Neuronal stem cell (in vitro differentiated cells): ENCODE data around the gene NMU.

ENCODE experiments used
- DNase-seq: peaks from one replicate; pipeline ENCODE4 v3.0.0-alpha.2; 2013; ENCODE audit warnings: low spot score
- H2AFZ ChIP-seq: one replicate; pipeline ENCODE4 v1.6.1; 2013; ENCODE audit warnings: mild to moderate bottlenecking, low read length, inconsistent platforms
- H2AK5ac ChIP-seq: 2 replicates; pipeline ENCODE4 v1.6.1; 2013; ENCODE audit warnings: low read depth, mild to moderate bottlenecking, inconsistent platforms, low read length, moderate library complexity, mixed read lengths
- H2BK120ac ChIP-seq: 2 replicates; pipeline ENCODE4 v1.6.1; 2013; ENCODE audit warnings: low read depth, mild to moderate bottlenecking, inconsistent platforms, low read length, moderate library complexity, mixed read lengths
- H2BK12ac ChIP-seq: one replicate; pipeline ENCODE4 v1.6.1; 2013; ENCODE audit warnings: low read length, inconsistent platforms
- H2BK15ac ChIP-seq: 2 replicates; pipeline ENCODE4 v1.6.1; 2013; ENCODE audit warnings: mild to moderate bottlenecking, low read length, inconsistent platforms, mixed read lengths
- H2BK5ac ChIP-seq: one replicate; pipeline ENCODE4 v1.6.1; 2013; ENCODE audit warnings: inconsistent platforms, mild to moderate bottlenecking, low read length, moderate library complexity
- H3K14ac ChIP-seq: one replicate; pipeline ENCODE4 v1.6.1; 2013; ENCODE audit warnings: low read length, inconsistent platforms
- H3K18ac ChIP-seq: 2 replicates; pipeline ENCODE4 v1.6.1; 2013; ENCODE audit warnings: low read length, inconsistent platforms
- H3K23ac ChIP-seq: 2 replicates; pipeline ENCODE4 v1.6.1; 2013; ENCODE audit warnings: low read depth, mild to moderate bottlenecking, mixed read lengths, low read length, inconsistent platforms; ENCODE audit not compliant: poor library complexity
- H3K27ac ChIP-seq: replicated peaks from 3 replicates; pipeline ENCODE4 v1.5.1; 2013; ENCODE audit warnings: low read length, inconsistent platforms
- H3K27me3 ChIP-seq, 3 experiments: 2 replicates each; pipeline ENCODE4 v1.6.1; 2013; ENCODE audit warnings: low read length in 3 of 3, mild to moderate bottlenecking in 2 of 3, inconsistent platforms in 1 of 3, low read depth in 1 of 3, mixed read lengths in 1 of 3, moderate library complexity in 1 of 3; ENCODE audit not compliant: control insufficient read depth in 3 of 3, insufficient read depth in 3 of 3
- H3K36me3 ChIP-seq, 2 donors: replicated peaks in 1 of 2; 2 replicates each; pipeline ENCODE4 v1.6.1; 2013; ENCODE audit warnings: low read length in 2 of 2; ENCODE audit not compliant: control insufficient read depth in 2 of 2, insufficient read depth in 2 of 2
- H3K4ac ChIP-seq: 2 replicates; pipeline ENCODE4 v1.6.1; 2013; ENCODE audit warnings: inconsistent platforms, mild to moderate bottlenecking, low read length, moderate library complexity
- H3K4me1 ChIP-seq, 2 donors: 1 replicate in 1 of 2; 2 replicates in 1 of 2; pipeline ENCODE4 v1.6.1; 2013; ENCODE audit warnings: low read length in 2 of 2, low read depth in 1 of 2; ENCODE audit not compliant: control insufficient read depth in 2 of 2, insufficient read depth in 1 of 2
- H3K4me2 ChIP-seq: one replicate; pipeline ENCODE4 v1.6.1; 2013; ENCODE audit warnings: mild to moderate bottlenecking, low read length, inconsistent platforms; ENCODE audit not compliant: insufficient read depth, poor library complexity, severe bottlenecking
- H3K4me3 ChIP-seq, 2 donors: 2 replicates each; pipeline ENCODE4 v1.5.1; 2013; ENCODE audit warnings: low read length in 2 of 2, mild to moderate bottlenecking in 2 of 2, inconsistent platforms in 1 of 2, moderate library complexity in 1 of 2
- H3K79me1 ChIP-seq: one replicate; pipeline ENCODE4 v1.6.1; 2013; ENCODE audit warnings: low read depth, mild to moderate bottlenecking, inconsistent platforms, low read length, moderate library complexity
- H3K9ac ChIP-seq: one replicate; pipeline ENCODE4 v1.6.1; 2013; ENCODE audit warnings: mild to moderate bottlenecking, low read depth, low read length, inconsistent platforms; ENCODE audit not compliant: poor library complexity
- H3K9me3 ChIP-seq, 2 donors: replicated peaks in 1 of 2; 2 replicates each; pipeline versions ENCODE3 to v1.6.1; 2013; ENCODE audit warnings: low read length in 2 of 2, mild to moderate bottlenecking in 2 of 2, inconsistent platforms in 1 of 2, low read depth in 1 of 2, mixed read lengths in 1 of 2, moderate library complexity in 1 of 2; ENCODE audit not compliant: control insufficient read depth in 2 of 2, insufficient read depth in 1 of 2
- H4K8ac ChIP-seq: one replicate; pipeline ENCODE4 v1.6.1; 2013; ENCODE audit warnings: low read depth, mild to moderate bottlenecking, inconsistent platforms, low read length, moderate library complexity
- H4K91ac ChIP-seq: one replicate; pipeline ENCODE4 v1.6.1; 2013; ENCODE audit warnings: low read length, low read depth, mild to moderate bottlenecking, inconsistent platforms; ENCODE audit not compliant: poor library complexity
- WGBS, 2 donors: extraction: QIAGEN DNeasy Blood & Tissue Kit; methylation state at CpG; one replicate each; pipeline ENCODE4 v1.1.7; 2013; ENCODE audit warnings: missing lambda C conversion rate in 2 of 2, mixed read lengths in 1 of 2; ENCODE audit not compliant: insufficient read length in 2 of 2, insufficient replicate concordance in 1 of 2; ENCODE audit errors: extremely low coverage in 2 of 2; 5-methylcytosine and 5-hydroxymethylcytosine counted together

The NMU gene

DNA sequence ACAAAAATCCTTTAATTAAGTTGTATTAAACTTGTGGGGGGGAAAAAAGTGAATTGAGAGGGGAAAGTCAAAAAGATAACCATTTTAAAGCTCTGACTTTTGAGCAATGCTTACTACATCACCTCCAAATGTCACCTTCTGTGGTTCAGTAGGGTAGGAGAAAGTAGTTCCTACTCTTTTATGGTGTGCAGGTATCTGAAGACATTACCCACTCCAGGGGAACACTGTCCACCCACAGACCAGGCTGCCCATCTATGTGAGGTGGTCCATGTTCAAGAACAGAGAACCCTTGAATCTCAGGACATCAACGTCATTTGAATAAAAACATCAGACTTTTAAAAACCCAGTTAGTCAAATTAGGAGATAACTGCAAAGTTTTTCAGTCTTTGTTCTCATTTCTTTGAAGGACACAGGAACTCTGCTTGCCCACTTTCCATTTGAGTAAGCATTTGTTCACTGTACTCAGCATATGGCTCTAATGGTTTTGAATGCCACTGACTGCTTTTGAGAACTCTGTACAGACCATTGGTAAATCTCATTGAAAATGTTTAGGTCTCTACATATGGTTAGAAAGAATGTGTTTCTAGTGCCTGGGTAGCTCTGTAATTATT is 18.4 kb downstream of the NMU start:
- no peak overlapping the region for H3K4ac ChIP-seq
- H3K4me1 ChIP-seq: no peaks in the 10 kb centered on the region
- H3K9me3 ChIP-seq: no peaks in the 10 kb centered on the region
- no peak overlapping the region for H3K4me3 ChIP-seq
- H4K8ac ChIP-seq: no peak overlapping the region
- no peaks in the 10 kb centered on the region for H3K79me1 ChIP-seq
- no peak overlapping the region for H3K23ac ChIP-seq
- H3K27me3 ChIP-seq: no peaks in the 10 kb centered on the region
- no CpG with 5 or more reads among the region's 1 CpG for WGBS, 2 donors
- H3K27ac ChIP-seq: no peak overlapping the region
- H3K18ac ChIP-seq: no peak overlapping the region
- no peak overlapping the region for H3K14ac ChIP-seq
- no peak overlapping the region for H2BK120ac ChIP-seq
- no peak overlapping the region for H3K4me2 ChIP-seq
- H2BK15ac ChIP-seq: no peak overlapping the region
- DNase-seq: no peak
- H2BK12ac ChIP-seq: no peak overlapping the region
- no peak overlapping the region for H2AFZ ChIP-seq
- H3K36me3 ChIP-seq: peaks cover 0 to 36% of the 10 kb centered on the region in 2 donors
- H2AK5ac ChIP-seq: no peak overlapping the region
- no peak overlapping the region for H4K91ac ChIP-seq
- no peak overlapping the region for H2BK5ac ChIP-seq
- H3K9ac ChIP-seq: no peak overlapping the region

GRCh38 chr4:55615008-55615407 is 21.1 kb downstream of the NMU start:
- H2AFZ ChIP-seq: no peak overlapping the region
- no peaks in the 10 kb centered on the region for H3K9me3 ChIP-seq
- no peak overlapping the region for H2BK5ac ChIP-seq
- H4K8ac ChIP-seq: no peak overlapping the region
- no peak overlapping the region for H3K4ac ChIP-seq
- no peak overlapping the region for H3K14ac ChIP-seq
- no peaks in the 10 kb centered on the region for H3K4me1 ChIP-seq
- no peak overlapping the region for H3K4me3 ChIP-seq
- H2AK5ac ChIP-seq: no peak overlapping the region
- H4K91ac ChIP-seq: no peak overlapping the region
- WGBS, 2 donors: no CpG with 5 or more reads among the region's 3 CpGs
- no peak overlapping the region for H3K23ac ChIP-seq
- H2BK12ac ChIP-seq: no peak overlapping the region
- no peak overlapping the region for H3K9ac ChIP-seq
- peaks cover 0 to 55% of the 10 kb centered on the region in 2 donors for H3K36me3 ChIP-seq
- H3K4me2 ChIP-seq: no peak overlapping the region
- H3K18ac ChIP-seq: no peak overlapping the region
- no peak overlapping the region for H2BK15ac ChIP-seq
- no peaks in the 10 kb centered on the region for H3K27me3 ChIP-seq
- no peak for DNase-seq
- no peaks in the 10 kb centered on the region for H3K79me1 ChIP-seq
- H3K27ac ChIP-seq: no peak overlapping the region
- no peak overlapping the region for H2BK120ac ChIP-seq

DNA sequence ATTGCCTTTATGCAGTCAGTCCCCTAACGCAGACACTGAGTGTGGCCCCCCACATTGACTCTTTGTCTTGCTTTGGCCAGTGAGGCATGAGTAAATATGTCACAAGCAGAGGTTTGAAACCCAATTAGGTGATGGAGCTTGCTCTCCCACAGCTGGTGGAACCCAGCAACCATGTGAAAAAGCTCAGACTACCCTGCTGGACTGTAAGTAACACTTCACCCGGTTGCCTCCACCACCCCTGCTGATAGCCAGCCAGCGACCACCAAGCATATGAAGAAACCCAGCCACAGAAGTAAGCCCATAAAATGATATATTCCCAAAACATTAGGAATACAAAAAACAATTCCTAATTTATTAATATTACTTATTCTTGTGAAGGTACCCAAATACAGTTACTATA is 22.5 kb downstream of the NMU start:
- Histone ChIP-seq H3K4me2 (no peak overlapping the region), H2BK12ac (no peak overlapping the region), H2AK5ac (no peak overlapping the region), H3K4ac (no peak overlapping the region), H3K36me3 (peaks cover 0 to 68% of the 10 kb centered on the region in 2 donors), H2BK15ac (no peak overlapping the region), H3K27me3 (no peaks in the 10 kb centered on the region), H3K23ac (no peak overlapping the region), H3K4me3 (no peak overlapping the region), H3K9me3 (no peaks in the 10 kb centered on the region), H3K18ac (no peak overlapping the region), H2BK5ac (no peak overlapping the region), H2BK120ac (no peak overlapping the region), H3K9ac (no peak overlapping the region), H2AFZ (no peak overlapping the region), H3K4me1 (no peaks in the 10 kb centered on the region), H3K27ac (no peak overlapping the region), H4K8ac (no peak overlapping the region), H4K91ac (no peak overlapping the region), H3K79me1 (no peaks in the 10 kb centered on the region), H3K14ac (no peak overlapping the region)
- no peak for DNase-seq
- WGBS, 2 donors: no CpG with 5 or more reads among the region's 3 CpGs

DNA sequence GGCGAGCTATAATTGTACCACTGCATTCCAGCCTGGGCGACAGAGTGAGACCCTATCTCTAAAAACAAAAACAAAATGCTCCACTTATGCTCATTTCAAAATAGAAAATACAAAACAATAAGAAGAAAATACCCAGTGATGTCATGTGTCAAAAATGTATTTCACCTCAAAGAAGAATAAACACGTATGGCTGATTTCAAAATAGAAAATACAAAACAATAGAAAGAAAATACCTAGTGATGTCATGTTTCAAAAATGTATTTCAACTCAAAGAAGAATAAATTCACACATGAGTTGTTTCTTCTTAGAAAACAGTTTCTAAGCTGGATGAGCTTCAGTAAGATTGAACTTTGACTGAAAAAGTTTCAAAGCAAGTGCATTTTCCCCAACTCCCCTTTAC is 23.8 kb downstream of the NMU start:
- no CpG with 5 or more reads among the region's 3 CpGs for whole genome bisulfite sequencing, 2 donors
- H3K27ac ChIP-seq: no peak overlapping the region
- H3K4me2 ChIP-seq: no peak overlapping the region

More for the DNA sequence above, 23.8 kb downstream of the NMU start:
- Histone ChIP-seq H3K79me1 (no peaks in the 10 kb centered on the region), H3K18ac (no peak overlapping the region), H2BK12ac (no peak overlapping the region), H3K4me3 (no peak overlapping the region), H4K91ac (no peak overlapping the region), H2BK120ac (no peak overlapping the region), H3K23ac (no peak overlapping the region), H2BK5ac (no peak overlapping the region), H3K9me3 (no peaks in the 10 kb centered on the region), H3K36me3 (peaks cover 0 to 75% of the 10 kb centered on the region in 2 donors), H3K4ac (no peak overlapping the region), H3K9ac (no peak overlapping the region), H2AFZ (no peak overlapping the region), H3K4me1 (no peaks in the 10 kb centered on the region), H2BK15ac (no peak overlapping the region), H3K14ac (no peak overlapping the region), H3K27me3 (no peaks in the 10 kb centered on the region), H2AK5ac (no peak overlapping the region), H4K8ac (no peak overlapping the region)
- no peak for DNase-seq
